A549 (cell line): ENCODE data around the gene MEOX1. TPM values are rescaled to one million over a fixed set of nuclear protein-coding genes. Genes with fewer than 3 reads are reported as not detected.

Source experiments
- ATAC-seq, 2 experiments: fragments of 200-7000 bp in 1 of 2; fragments of >200 bp in 1 of 2; cut with Nextera tagmentation in 1 of 2; cut with Tn5 transposase in 1 of 2; 3 replicates each; pipeline versions ENCODE4 v1.8.0 to v1.9.1; 2018 to 2020; ENCODE audit warnings: mild to moderate bottlenecking in 1 of 2, moderate library complexity in 1 of 2
- CTCF ChIA-PET: fragments of 300-600 bp; sonication (Branson Sonifier 250); formaldehyde crosslinking; extraction: SDS; loops from one replicate; lab custom pipeline; 2021; ENCODE audit warnings: antibody characterized with exemption, inconsistent platforms; lab: Yijun Ruan, JAX
- POLR2A ChIA-PET: fragments of 350-600 bp; formaldehyde crosslinking; extraction: SDS; loops from one replicate; lab custom pipeline; 2021; ENCODE audit warnings: antibody characterized with exemption, inconsistent platforms; lab: Yijun Ruan, JAX
- DNase-seq, 2 experiments: peaks; one replicate each; pipeline versions ENCODE4 v3.0.0 to v3.0.0-alpha.2; 2011 to 2016; ENCODE audit warnings: low read depth in 1 of 2, low spot score in 1 of 2
- FAIRE-seq: peaks from 2 replicates; lab custom pipeline; 2011; peaks lifted over from hg19 to GRCh38; lab: Jason Lieb, UNC
- H3K27ac ChIP-seq, 2 experiments: fragments of >200 bp; sonication (Bioruptor Twin); formaldehyde crosslinking; 3 replicates each; pipeline ENCODE4 v1.5.1; 2016 to 2017
- H3K4me1 ChIP-seq: fragments of >200 bp; sonication (Bioruptor Twin); formaldehyde crosslinking; 3 replicates; pipeline ENCODE4 v1.6.1; 2016
- H3K4me2 ChIP-seq: fragments of >200 bp; sonication (Bioruptor Twin); formaldehyde crosslinking; 3 replicates; pipeline ENCODE4 v1.6.1; 2016
- H3K4me3 ChIP-seq: fragments of >200 bp; sonication (Bioruptor Twin); formaldehyde crosslinking; 3 replicates; pipeline ENCODE4 v1.5.1; 2016
- H3K9me3 ChIP-seq: fragments of >200 bp; sonication (Bioruptor Twin); formaldehyde crosslinking; 3 replicates; pipeline ENCODE4 v1.6.1; 2016
- BCL3 ChIP-seq: fragments of >200 bp; sonication (Bioruptor Twin); formaldehyde crosslinking; IDR thresholded peaks from 3 replicates; pipeline ENCODE4 v1.6.1; 2016
- CHD2 ChIP-seq: fragments of 150-350 bp; IDR thresholded peaks from 2 replicates; pipeline ENCODE4 v1.6.1; 2014; ENCODE audit warnings: low read length; ENCODE audit not compliant: partially characterized antibody
- CHD4 ChIP-seq: fragments of 200-600 bp; sonication (generic); IDR thresholded peaks from 2 replicates; pipeline ENCODE4 v1.6.1; 2016; ENCODE audit warnings: antibody characterized with exemption, mild to moderate bottlenecking, borderline replicate concordance
- CTCF ChIP-seq: fragments of >200 bp; sonication (Bioruptor Twin); formaldehyde crosslinking; IDR thresholded peaks from 3 replicates; pipeline ENCODE4 v1.5.1; 2016
- ELK1 ChIP-seq: fragments of 150-350 bp; IDR thresholded peaks from 2 replicates; pipeline ENCODE4 v1.6.1; 2014; ENCODE audit warnings: low read depth, mild to moderate bottlenecking, low read length
- HOXB5 ChIP-seq: fragments of 250-450 bp; sonication (Bioruptor Pico); IDR thresholded peaks from 2 replicates; pipeline ENCODE4 v1.5.0; 2020; ENCODE audit warnings: mild to moderate bottlenecking, moderate library complexity
- JUNB ChIP-seq: fragments of >200 bp; sonication (Bioruptor Twin); formaldehyde crosslinking; IDR thresholded peaks from 2 replicates; pipeline ENCODE4 v1.6.1; 2016
- KDM5A ChIP-seq: fragments of 200-600 bp; sonication (generic); IDR thresholded peaks from 2 replicates; pipeline ENCODE4 v1.6.1; 2016; ENCODE audit warnings: antibody characterized with exemption, mild to moderate bottlenecking
- MYC ChIP-seq: IDR thresholded peaks from 2 replicates; pipeline ENCODE4 v1.6.1; 2012; ENCODE audit warnings: mild to moderate bottlenecking, inconsistent platforms, low read length, improper control_type of control experiment, borderline replicate concordance
- NFE2L2 ChIP-seq: fragments of 150-350 bp; conservative IDR thresholded peaks from 2 replicates; pipeline ENCODE4 v1.6.1; 2014; ENCODE audit warnings: low read length
- NPAS2 ChIP-seq: fragments of 250-450 bp; sonication (Bioruptor Pico); IDR thresholded peaks from 2 replicates; pipeline ENCODE4 v1.8.0; 2022; ENCODE audit warnings: mild to moderate bottlenecking, moderate library complexity, borderline replicate concordance
- NR3C1 ChIP-seq: fragments of >200 bp; sonication (Bioruptor Twin); formaldehyde crosslinking; IDR thresholded peaks from 3 replicates; pipeline ENCODE4 v1.6.1; 2017
- PBX3 ChIP-seq: IDR thresholded peaks from 2 replicates; pipeline ENCODE4 v1.6.1; 2012
- RARB ChIP-seq: fragments of 250-450 bp; sonication (Bioruptor Pico); IDR thresholded peaks from 2 replicates; pipeline ENCODE4 v1.8.0; 2021; ENCODE audit warnings: mild to moderate bottlenecking, moderate library complexity
- RCOR1 ChIP-seq: fragments of 150-350 bp; IDR thresholded peaks from 2 replicates; pipeline ENCODE4 v1.6.1; 2014; ENCODE audit warnings: antibody characterized with exemption, low read length, low read depth
- RNF2 ChIP-seq: fragments of 200-600 bp; sonication (generic); IDR thresholded peaks from 2 replicates; pipeline ENCODE4 v1.6.1; 2016; ENCODE audit warnings: low read depth, mild to moderate bottlenecking, antibody characterized with exemption, moderate library complexity, borderline replicate concordance
- SMC3 ChIP-seq: fragments of >200 bp; sonication (Bioruptor Twin); formaldehyde crosslinking; IDR thresholded peaks from 3 replicates; pipeline ENCODE4 v1.6.1; 2018; ENCODE audit warnings: inconsistent platforms
- TFCP2L1 ChIP-seq: fragments of 250-450 bp; sonication (Bioruptor Pico); IDR thresholded peaks from 2 replicates; pipeline ENCODE4 v1.5.0; 2021; ENCODE audit warnings: mild to moderate bottlenecking
- TP53 ChIP-seq: fragments of 250-450 bp; sonication (Bioruptor Pico); IDR thresholded peaks from 2 replicates; pipeline ENCODE4 v1.5.0; 2021; ENCODE audit warnings: mild to moderate bottlenecking, moderate library complexity
- ZC3H11A ChIP-seq: fragments of 450-650 bp; IDR thresholded peaks from 2 replicates; pipeline ENCODE4 v1.6.1; 2014; ENCODE audit warnings: antibody characterized with exemption, mild to moderate bottlenecking
- ZNF302 ChIP-seq: fragments of 250-450 bp; sonication (Bioruptor Pico); IDR thresholded peaks from 2 replicates; pipeline ENCODE4 v1.9.0; 2021; ENCODE audit warnings: inconsistent platforms, mild to moderate bottlenecking, moderate library complexity
- WGBS: methylation state at CpG from one replicate; pipeline ENCODE4 v1.1.6; 2017; ENCODE audit errors: missing lambda C conversion rate; 5-methylcytosine and 5-hydroxymethylcytosine counted together
- polyA plus RNA-seq, 4 experiments: library from polyadenylated mRNA; depleted of rRNA in 3 of 4; stranded (reverse); fragments of >200 nt; fragmentation: RNase III in 1 of 4; extraction: RNeasy Plus Mini Kit Qiagen cat#74134 plus additional on column Dnase treatment in 1 of 4; gene quantifications; 2 replicates in 3 of 4; 3 replicates in 1 of 4; pipeline ENCODE4 v1.2.3, GENCODE V29; 2011 to 2017

Gene MEOX1
- polyA plus RNA-seq, 2 of the 4 experiments (the other 2 are of a cell fraction): not detected

GRCh38 chr17:43697937-43698336 lies 36.2 kb upstream of the MEOX1 start:
- H3K4me1 ChIP-seq: peaks cover 30% of the 10 kb centered on the region
- no peak overlapping the region for H3K27ac ChIP-seq
- no peak for TF ChIP-seq ZNF302 (CRISPR knock-in tag)
- TF ChIP-seq CHD4: no peak
- TF ChIP-seq RCOR1: no peak
- TF ChIP-seq TP53: no peak
- TF ChIP-seq MYC: no peak
- no peak for TF ChIP-seq CTCF
- no peak for TF ChIP-seq ZC3H11A
- no peak for TF ChIP-seq NPAS2 (CRISPR knock-in tag)
- no peak for TF ChIP-seq SMC3
- no peak for TF ChIP-seq HOXB5 (CRISPR knock-in tag)
- TF ChIP-seq BCL3: no peak
- TF ChIP-seq PBX3: no peak
- no peak for TF ChIP-seq TFCP2L1
- no peak for TF ChIP-seq JUNB
- TF ChIP-seq RARB (CRISPR knock-in tag): no peak
- TF ChIP-seq KDM5A: no peak
- TF ChIP-seq CHD2: no peak
- TF ChIP-seq NFE2L2: no peak
- ATAC-seq: no peak
- no peak overlapping the region for H3K4me2 ChIP-seq
- H3K9me3 ChIP-seq: 0 out of 3 replicates have a peak, but pooled peaks cover 3% of the 10 kb centered on the region
- POLR2A ChIA-PET: interaction anchor here (0.5 kb wide), 1 partner anchor 16 kb away, joined by 3 read pairs; no protein-coding TSS in a partner anchor
- FAIRE-seq: no peak
- WGBS: 89% methylated on average over 10 of the region's 10 CpGs
- no peak overlapping the region for H3K4me3 ChIP-seq
- no peak for DNase-seq
- CTCF ChIA-PET: interaction anchor here (0.5 to 18.5 kb wide), 3 partner anchors 91 to 214 kb away, joined by 4 to 257 read pairs (median 5); partner anchors contain the start of gene DHX8

GRCh38 chr17:43696891-43697290 lies 35.2 kb upstream of the MEOX1 start:
- WGBS: 72% methylated on average over 2 of the region's 2 CpGs
- peak overlapping the region; percentile 45; the same call in 2 of the 3 replicates for H3K4me2 ChIP-seq
- peak overlapping the region in 1 of 2 experiments; percentile 51; a peak in 3 of 6 replicates for H3K27ac ChIP-seq
- no peak for FAIRE-seq
- CTCF ChIA-PET: interaction anchor here (0.8 to 18.5 kb wide), 5 partner anchors 123 to 213 kb away, joined by 3 to 257 read pairs (median 5); partner anchors contain the start of gene DHX8
- ATAC-seq: no peak
- POLR2A ChIA-PET: no interaction called here
- TF ChIP-seq NR3C1 (no peak), RNF2 (no peak), ELK1 (no peak)
- H3K4me1 ChIP-seq: peaks cover 30% of the 10 kb centered on the region
- no peak overlapping the region for H3K4me3 ChIP-seq
- no peak for DNase-seq
- H3K9me3 ChIP-seq: 0 out of 3 replicates have a peak, but pooled peaks cover 3% of the 10 kb centered on the region
